ENCODE measurements around the gene INPP5D.
A peak's percentile ranks its signal among the peaks of the same experiment; 100 is the strongest.
"Not testable (repeated sequence)": the region's sequence is repeated elsewhere in the genome, so short reads cannot be mapped to it uniquely, and the experiment has no call there.

Gene INPP5D

DNA sequence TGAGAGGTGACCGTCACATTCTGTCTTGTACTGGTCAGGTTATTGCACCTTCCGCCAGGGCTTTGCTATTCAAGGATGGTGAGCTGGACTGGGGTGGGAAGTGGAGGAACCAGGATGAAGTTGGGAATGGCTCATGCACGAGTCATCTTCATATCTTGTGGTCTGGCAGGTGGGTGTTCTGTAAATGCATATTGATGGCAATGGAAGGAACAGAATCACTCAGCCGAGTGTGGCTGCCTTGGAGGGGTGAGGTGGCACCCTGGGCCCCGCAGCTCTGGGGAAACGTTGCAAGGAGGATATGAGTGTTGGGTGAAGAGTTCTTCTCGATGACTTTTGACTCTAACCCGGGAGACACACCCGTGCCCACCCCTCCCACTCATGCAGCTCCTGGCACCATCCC is 26.5 kb upstream of the INPP5D start:
- peak; percentile 51 for DNase-seq

DNA sequence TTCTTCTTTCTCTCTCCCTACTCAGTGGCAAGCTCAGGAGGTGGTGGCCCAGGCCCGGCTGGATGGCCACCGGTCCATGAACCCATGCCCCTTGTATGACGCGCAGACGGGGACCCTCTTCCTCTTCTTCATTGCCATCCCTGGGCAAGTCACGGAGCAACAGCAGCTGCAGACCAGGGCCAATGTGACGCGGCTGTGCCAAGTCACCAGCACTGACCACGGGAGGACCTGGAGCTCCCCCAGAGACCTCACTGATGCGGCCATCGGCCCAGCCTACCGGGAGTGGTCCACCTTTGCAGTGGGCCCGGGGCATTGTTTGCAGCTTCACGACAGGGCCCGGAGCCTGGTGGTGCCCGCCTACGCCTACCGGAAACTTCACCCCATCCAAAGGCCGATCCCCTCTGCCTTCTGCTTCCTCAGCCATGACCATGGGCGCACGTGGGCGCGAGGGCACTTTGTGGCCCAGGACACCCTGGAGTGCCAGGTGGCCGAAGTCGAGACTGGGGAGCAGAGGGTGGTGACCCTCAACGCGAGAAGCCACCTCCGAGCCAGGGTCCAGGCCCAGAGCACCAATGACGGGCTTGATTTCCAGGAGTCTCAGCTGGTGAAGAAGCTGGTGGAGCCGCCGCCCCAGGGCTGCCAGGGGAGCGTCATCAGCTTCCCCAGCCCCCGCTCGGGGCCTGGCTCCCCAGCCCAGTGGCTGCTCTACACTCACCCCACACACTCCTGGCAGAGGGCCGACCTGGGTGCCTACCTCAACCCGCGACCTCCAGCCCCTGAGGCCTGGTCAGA is 25.9 kb upstream of the INPP5D start:
- DNase-seq: no peak

DNA sequence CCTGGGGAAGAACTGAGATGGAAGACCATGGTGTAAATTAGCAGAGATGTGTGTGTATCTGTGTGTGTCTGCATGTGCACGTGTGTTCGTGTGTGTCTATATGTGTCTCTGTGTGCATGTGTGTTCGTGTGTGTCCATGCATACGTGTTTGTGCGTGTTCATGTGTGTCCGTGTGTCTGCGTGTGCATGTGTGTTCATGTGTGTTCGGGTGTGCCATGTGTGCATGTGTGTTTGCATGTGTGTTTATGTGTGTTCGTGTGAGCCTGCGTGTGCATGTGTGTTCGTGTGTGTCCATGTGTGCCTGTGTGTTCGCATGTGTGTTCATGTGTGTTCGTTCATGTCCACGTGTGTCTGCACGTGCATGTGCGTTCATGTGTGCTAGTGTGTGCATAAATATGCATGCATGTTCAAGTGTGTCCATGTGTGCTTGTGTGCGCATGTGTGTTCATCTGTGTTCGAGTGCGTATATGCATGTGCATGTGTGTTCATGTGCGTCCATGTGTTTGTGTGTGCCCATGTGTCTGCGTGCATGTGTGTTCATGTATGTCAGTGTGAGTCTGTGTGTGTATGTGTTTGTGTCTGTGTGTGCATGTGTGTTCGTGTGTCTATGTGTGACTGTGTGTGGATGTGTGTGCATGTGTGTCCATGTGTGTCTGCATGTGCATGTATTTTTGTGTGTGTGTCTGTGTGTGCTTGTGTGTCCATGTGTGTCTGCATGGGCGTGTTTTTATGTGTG is 24.5 kb upstream of the INPP5D start:
- no peak for DNase-seq

DNA sequence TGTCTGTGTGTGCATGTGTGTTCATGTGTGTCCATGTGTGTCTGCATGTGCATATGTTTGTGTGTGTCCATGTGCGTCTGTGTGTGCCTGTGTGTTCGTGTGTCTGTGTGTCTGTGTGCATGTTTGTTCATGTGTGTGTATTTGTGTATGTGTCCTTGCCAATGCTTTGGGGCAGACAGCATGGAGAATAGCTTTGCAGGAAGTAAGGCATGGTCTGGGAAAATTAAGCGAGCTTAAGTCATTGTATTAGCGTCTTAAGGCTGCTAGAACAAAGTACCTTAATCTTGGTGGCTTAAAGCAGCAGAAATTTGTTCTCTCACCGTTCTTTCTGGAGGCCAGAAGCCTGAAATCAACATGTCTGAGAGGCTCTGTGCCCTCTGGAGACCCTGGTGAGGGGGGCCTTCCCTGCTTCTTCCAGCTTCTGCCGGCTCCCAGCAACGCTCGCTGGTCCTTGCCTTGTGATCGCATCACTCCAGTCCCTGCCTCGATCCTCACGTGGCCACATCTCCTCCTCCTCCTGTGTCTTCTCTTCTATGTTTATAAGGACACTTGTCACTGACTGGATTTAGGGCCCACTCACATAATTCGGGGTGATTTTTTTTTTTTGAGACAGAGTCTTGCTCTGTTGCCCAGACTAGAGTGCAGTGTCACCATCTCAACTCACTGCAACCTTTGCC is 23.8 kb upstream of the INPP5D start:
- DNase-seq: no peak

DNA sequence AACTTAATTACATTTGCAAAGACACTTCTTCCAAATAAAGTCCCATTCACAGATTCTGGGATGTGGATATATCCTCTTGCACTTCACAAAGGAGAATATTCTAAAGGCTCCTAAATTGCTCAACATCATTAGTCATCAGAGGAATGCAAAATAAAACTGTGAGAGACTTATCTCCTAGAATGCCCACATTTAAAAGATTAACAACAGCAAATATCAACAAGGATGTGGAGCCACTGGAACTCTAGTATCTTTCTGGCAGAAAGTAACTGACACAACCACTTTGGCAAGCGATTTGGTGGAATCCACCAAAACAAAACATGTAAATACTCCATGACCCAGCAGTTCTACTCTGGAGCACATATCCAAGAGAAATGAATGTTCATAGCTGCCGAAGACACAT is 23.1 kb upstream of the INPP5D start:
- no peak for DNase-seq

DNA sequence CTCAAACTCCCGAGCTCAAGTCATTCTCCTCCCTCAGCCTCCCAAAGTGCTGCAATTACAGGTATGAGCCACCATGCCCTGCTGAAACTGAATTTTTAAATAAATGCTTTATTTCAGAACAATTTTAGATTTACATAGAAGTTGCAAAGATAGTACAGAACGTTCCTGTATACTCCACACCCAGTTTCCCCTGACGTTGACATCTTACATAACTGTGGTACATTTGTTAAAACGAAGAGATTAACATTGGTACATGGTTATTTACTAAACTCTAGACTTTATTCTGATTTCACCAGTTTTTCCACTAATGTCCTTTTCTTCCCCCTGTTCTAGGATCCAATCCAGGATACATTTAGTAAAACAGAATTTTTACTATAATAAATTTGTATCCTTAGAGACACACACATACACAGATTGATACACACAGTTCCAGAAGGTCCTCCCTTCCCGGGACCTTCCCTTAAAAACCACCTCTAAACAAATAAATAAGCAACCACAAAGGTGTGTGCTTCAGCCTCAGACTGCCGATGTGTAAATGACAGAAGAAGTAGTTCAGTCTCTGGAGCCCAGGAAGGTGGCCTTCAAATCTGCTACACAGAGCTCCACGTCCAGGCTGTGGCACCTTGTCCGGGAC is 20.8 kb upstream of the INPP5D start:
- DNase-seq: no peak

DNA sequence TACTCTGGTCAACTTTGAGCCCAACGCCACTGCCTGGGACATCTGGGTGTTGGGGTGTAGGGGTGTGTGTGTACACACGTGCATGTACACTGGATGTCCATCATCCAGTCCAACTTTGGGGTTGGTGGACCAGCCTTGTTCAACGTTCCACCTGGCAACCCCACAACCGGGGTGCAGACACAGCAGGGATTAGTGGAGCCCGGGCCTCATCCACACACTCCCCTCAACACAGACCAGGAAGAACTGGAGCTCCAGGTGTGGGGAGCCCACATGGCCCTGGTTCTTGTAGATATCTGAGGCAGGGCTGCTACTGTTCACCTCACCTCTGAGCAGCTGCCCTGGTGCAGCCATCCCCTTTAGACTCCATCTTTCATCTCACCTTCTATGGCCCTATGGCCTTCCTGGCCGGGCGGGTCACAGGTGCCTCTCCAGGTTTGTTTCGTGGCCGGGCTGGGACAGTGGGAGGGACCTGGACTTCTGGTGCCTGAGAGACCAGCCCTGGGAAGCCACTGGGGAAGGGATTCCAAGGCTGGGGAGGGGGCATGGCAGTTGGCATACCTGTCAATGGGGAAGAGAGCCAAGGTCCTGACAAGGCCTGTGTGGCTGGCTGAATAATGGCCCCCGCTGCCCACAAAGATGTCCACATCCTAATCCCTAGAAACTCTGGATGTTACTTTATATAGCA is 20.2 kb upstream of the INPP5D start:
- DNase-seq: no peak

DNA sequence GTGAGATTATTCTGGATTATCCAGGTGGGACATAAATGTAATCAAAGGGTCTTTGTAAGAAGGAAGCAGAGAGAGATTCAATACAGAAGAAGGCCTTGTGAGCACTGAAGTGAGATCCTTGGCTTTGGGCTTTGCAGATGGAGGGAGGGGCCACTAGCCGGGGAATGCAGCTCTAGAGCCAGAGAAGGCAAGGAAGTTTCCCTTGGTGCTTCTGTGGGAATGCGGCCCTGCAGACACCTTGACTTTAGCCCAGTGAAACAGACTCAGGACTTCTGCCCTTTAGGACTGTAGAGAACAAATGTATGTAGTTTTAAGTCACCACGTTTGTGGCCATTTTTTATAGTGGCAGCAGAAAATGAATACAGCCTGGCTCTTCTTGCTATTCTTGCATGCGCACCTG is 19.6 kb upstream of the INPP5D start:
- DNase-seq: no peak

DNA sequence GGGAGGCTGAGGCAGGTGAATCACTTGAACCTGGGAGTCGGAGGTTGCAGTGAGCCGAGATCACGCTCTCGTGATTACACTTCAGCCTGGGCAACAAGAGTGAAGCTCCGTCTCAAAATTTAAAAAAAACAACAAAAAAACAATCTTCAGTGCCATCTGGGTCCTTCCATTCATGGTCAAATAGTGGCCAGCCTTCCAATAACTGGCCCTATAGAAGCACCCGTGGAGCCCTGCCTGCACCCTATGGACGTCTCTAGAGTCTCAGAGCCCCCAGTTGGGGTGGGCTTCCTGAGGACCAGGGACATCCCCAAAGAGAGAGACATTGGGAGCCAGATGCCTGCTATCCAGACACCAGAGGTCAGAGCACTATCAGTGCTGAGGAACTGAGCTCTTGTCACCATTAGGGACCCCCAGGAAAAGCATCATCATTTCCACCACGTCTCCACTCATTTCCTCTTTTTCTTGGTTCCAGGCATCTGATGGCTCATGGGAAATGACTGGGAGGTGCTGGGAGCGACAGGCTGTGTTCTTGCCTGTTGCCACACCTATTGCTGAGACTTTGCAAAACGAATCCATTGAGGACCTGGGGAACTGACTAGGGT is 18.3 kb upstream of the INPP5D start:
- no peak for DNase-seq

DNA sequence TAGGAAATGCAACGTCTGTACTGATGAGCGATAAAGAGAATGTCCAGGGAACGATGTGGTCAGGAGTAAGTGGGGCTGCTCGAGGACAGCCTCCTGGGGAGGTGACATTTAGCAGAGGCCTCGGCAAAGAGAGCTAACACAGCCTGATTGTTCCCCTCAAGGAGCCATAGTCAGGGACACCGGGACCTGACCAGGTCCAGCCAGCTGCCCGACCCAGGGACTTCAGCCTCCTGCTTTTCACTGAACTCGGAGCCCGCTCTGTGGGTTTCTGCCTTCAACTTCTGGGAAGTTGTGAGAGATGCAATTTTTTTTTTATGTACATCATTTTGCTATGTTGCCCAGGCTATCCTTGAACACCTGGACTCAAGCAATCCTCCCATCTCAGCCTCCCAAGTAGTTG is 17.6 kb upstream of the INPP5D start:
- DNase-seq: no peak

DNA sequence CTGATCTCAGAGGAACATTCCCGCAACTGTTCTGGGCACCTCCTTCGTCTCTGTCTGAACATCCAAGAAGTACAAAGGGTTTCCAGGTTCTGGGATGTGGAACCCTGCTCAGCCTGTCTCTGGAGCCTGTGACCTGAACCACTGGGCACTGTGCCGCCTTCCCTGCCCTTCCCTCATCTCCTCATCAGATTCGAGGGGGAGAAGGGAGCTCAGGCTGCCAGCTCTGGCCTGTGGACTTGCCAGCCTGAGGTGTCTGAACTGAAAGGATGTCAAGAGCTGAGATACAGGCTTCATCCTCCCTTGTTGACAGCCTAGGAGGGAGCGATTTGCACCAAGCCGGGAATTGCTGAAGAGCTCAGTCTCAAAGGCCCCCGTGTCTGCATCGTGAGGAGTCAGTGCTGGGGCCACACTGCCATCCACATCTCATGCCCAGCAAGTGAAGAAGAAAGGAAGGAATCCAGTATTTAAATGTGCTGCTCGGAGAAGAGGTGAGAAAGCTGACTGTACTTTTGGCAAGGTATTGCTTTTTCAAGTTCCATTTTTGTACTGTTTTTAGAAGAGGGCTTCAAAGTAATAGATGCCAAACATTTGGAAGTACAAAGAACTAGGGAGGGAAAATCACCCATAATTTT is 15.1 kb upstream of the INPP5D start:
- DNase-seq: no peak

DNA sequence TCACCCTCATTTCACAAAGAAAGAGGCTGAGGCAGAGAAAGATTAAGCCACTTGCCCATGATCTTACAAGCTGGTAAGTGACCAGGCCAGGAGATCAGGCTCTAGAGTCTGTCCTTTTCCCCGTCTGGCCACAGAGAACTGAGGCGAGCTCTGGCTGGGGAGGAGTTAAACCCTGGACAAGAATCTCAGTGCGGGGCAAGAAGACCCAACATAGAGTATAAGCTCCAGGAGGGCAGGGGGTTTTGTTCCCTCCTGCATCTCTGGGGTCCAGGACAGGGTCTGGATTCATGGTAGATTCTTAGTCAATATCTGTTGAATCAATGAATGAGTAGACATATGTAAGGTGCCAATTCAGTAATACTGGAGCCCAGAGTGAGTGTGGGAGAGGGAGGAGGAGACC is 12.9 kb upstream of the INPP5D start:
- no peak for DNase-seq

DNA sequence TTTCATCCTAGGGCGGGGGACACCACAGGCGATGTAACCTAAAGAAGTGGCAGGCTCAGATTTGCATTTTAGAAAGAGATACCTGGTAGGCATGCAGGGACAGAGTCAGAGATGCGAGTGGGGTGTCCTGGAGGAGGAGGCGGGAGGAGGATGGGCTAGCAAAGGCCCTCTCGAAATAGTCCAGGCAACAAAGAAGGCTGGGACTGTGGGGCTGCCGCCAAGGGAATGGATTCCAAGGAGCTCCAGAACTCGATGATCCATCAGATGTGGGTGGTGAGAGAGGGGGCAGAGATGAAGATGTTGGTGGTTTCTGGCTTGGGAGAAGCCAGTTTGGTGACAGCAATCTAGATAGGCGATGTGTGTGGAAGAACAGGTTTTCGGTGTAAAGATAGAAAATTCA is 12.5 kb upstream of the INPP5D start:
- DNase-seq: no peak

DNA sequence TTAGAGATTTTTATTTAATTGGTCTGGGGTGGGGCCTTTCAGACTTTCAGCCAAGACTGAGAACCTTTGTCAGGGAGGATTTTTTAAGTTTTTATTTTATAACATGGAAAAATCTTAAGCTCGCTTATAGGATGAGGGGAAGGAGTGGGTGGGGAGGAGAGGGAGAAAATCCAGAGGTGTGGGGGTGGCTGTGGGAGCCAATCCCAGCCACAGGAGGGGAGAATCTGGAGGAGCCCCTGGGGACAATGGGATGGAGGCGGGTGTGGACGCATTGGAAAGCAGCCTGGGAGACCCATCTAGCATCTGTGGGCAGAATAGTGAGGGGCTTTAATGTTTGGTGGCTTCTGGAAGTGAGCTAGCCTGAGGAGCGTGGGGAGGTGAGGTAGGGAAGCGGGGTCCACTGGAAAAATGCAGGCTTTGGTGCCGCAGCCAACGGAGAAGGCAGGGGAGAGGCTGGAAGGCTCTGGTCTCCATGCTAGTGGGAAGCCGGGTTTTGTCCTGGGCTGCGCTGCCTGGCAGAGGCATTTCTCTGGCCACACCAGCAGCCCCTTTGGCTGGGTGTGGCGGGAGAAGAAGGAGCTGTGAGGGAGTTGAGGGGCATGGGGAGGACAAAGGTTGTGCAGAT is 11.5 kb upstream of the INPP5D start:
- DNase-seq: no peak

DNA sequence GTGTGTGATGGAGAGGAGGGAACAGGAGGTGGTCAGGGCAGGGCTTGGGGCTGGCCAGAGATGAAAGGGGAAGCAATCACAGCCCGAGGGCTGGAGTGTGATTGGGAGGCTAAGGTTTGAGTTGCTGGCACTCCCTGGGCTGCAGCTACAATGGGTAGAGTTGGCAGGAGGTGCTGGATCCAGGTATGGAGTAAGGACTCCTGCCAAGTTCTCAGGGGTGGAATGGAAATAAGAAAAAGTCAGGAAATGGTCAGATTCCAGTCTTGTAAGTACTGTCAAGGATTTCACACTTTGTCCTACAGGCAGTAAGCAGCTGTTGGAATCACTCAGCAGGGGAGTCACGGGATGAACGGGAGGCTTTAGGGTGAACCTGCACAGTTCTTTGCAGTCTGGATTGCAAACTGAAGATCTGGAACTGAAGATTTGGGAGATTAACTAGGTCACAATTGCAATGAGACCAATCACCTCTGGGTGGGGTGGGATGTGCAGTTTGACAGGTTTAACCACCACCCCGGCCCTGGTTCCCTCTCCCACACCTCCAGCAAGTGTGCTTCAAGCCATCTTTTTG is 10.9 kb upstream of the INPP5D start:
- DNase-seq: no peak

DNA sequence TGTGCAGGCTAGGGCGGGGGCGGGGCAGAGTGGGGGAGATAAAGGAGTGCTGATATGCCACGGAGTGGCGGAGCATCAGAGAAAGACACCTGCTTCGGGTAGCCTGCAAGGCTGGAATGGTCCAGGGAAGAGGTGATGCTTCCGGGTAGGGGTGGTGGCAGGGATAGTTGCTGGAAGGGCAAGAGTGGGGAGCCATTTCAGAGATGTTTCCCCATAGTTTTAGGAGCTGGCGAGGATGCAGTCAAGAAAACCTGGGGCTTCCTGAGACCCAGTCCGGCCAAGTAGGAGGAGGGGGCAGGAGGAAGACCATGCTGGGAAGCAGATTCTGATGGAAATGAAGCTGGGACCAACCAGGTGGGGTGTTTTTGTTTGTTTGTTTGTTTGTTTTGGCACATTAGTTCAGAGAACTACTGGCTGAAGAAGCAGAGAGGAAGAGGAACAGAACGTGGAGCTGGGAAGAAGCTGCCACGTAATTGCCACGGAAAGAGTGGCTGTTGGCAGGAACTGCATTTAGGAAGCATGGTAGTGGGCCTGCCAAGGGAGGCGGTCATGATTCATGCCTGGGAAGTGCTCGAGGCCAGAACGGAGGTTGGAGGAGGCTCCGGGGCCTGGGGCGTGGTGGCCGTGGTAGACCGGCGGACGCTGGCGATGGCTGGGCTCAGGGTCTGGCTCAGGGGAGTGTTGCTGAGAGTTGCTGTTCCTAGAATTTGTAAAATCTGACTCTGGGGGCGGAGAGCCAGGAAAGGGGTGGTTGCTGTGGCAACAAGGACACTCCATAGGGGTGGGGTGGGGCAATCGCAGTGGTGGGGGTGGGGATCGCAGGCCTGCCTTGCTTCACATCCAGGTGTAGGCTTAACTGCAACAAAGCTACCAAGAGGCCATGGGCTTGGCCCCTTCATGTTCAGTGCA is 8.6 kb upstream of the INPP5D start:
- no peak for DNase-seq

DNA sequence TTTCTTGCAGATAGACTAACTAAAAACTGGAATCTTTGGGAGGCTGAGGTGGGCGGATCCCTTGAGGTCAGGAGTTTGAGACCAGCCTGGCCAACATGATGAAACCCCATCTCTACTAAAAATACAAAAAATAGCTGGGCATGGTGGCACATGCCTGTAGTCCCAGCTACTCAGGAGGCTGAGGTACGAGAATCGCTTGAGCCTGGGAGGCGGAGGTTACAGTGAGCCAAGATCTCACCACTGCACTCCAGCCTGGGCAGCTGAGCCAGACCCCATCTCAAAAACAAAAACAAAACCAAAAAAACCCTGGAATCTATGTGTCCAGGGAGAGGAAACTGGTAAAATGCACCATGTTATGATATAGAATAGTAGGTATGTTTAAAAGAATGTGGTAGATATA is 7.6 kb upstream of the INPP5D start:
- not testable (repeated sequence) for DNase-seq

DNA sequence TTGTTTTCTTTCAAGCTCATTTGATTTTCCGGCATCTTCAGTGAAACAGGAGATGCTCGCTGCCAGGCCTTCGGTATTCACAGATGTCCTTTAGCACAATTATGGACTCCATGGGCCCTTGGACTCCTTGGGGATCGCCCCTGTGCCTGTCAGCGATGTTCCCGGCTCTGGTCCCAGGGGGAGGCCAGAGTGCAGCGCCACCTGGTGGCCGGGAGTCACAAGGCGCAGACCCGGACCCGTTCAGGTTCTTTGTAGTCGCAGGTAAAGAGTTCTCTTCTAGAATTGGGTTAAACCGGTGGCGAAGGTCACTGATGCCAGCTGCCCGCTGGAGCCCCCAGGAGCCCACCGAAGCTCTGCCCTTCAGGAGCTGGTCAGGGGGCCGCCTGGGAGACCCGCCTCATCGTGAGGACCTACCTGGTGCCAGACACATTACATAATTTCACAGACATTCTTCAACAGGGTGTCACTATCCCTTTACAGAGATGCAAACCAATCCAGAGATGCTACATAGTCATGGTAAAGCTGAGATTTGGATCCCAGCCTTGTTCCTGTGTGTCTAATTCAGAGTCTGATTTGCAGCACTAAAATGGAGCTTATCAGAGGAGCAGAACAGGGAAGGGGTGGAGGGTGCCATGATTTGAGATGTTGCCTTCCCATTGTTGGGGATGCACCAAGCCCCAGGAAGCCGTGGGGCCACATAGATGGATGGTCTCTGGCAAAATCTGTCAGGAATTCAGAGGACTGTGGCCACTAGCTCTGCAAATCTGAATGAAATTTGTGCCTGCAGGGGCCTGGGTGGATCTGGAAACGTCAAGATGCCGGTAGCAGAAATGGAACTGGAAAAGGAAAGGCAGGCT is 6.0 kb upstream of the INPP5D start:
- peak; percentile 46 for DNase-seq

DNA sequence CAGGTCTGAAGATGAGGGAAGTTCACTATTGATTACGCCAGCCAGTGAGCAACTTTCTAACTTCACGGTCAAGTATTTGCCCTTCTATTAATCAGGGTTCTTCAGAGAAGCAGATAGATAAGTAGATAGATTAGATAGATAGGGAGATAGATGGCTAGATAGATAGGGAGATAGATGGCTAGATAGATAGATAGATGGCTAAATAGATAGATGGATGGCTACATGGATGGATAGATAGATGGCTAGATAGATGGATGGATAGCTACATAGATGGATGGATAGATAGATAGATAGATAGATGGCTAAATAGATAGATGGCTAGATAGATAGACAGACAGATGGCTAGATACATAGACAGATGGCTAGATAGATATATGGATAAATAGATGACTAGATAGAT is 4.8 kb upstream of the INPP5D start:
- DNase-seq: no peak

Data from kidney glomerular epithelial cell (primary cell).